Mesothelial cell of epicardium (in vitro differentiated cells): Measurements from ENCODE around the gene CLIC3. TPM values are rescaled to one million over a fixed set of nuclear protein-coding genes. Genes with fewer than 3 reads are reported as not detected.

ENCODE experiments used
- DNase-seq, 2 experiments: peaks; one replicate each; pipeline ENCODE4 v3.0.0; 2021; ENCODE audit warnings: low spot score in 2 of 2; ENCODE audit not compliant: unreplicated experiment in 2 of 2
- H3K27ac Mint-ChIP-seq: 2 replicates; pipeline ENCODE4 v1.8.0; 2021; ENCODE audit warnings: mixed read lengths
- H3K27me3 Mint-ChIP-seq: 2 replicates; pipeline ENCODE4 v1.8.0; 2021; ENCODE audit warnings: low read depth, mixed read lengths
- H3K36me3 Mint-ChIP-seq: 2 replicates; pipeline ENCODE4 v1.8.0; 2021; ENCODE audit warnings: mixed read lengths
- H3K4me1 Mint-ChIP-seq: 2 replicates; pipeline ENCODE4 v1.8.0; 2021; ENCODE audit warnings: mixed read lengths
- H3K4me3 Mint-ChIP-seq: 2 replicates; pipeline ENCODE4 v1.8.0; 2021; ENCODE audit warnings: mild to moderate bottlenecking, moderate library complexity, mixed read lengths
- H3K9me3 Mint-ChIP-seq: 2 replicates; pipeline ENCODE4 v1.8.0; 2021; ENCODE audit warnings: mixed read lengths
- CTCF ChIP-seq: fragments of 200-600 bp; sonication (generic); IDR thresholded peaks from one replicate; pipeline ENCODE4 v1.5.0; 2021; ENCODE audit warnings: antibody characterized with exemption; ENCODE audit not compliant: unreplicated experiment
- total RNA-seq: library from RNA; stranded (reverse); gene quantifications from 3 replicates; pipeline ENCODE4 v1.2.1, GENCODE V29; 2021

The CLIC3 gene
- total RNA-seq, 1 donor from 2014 or later = 2.9 TPM

- Mint-ChIP-seq H3K27me3 (peaks cover 2% of the 10 kb centered on the region), H3K27ac (no peak overlapping the region), H3K9me3 (no peaks in the 10 kb centered on the region), H3K36me3 (no peaks in the 10 kb centered on the region), H3K4me1 (no peaks in the 10 kb centered on the region), H3K4me3 (no peak overlapping the region)
- no peak for DNase-seq
- TF ChIP-seq CTCF = no peak
These were observed 13.2 kb downstream of the CLIC3 start for GRCh38 chr9:136983167-136983566.

- H3K27me3 Mint-ChIP-seq = peaks cover 4% of the 10 kb centered on the region
- no peaks in the 10 kb centered on the region for H3K9me3 Mint-ChIP-seq
- H3K27ac Mint-ChIP-seq = no peak within 1 kb of the TSS
- TF ChIP-seq CTCF = no peak
- H3K4me3 Mint-ChIP-seq = no peak within 1 kb of the TSS
- peaks cover under 1% of the 10 kb centered on the region for H3K4me1 Mint-ChIP-seq
- H3K36me3 Mint-ChIP-seq = no peaks in the 10 kb centered on the region
- no peak for DNase-seq
These were observed 13.9 kb downstream of the CLIC3 start, which contains the start of gene LCNL1 for GRCh38 chr9:136982232-136983051. Gene LCNL1, plus strand, starts transcription at chr9:136982993. Its CDS starts 594 bp downstream, at chr9:136983587.

- Mint-ChIP-seq H3K4me3 (no peak overlapping the region), H3K27me3 (peaks cover 7% of the 10 kb centered on the region), H3K36me3 (no peaks in the 10 kb centered on the region), H3K9me3 (no peaks in the 10 kb centered on the region), H3K27ac (no peak overlapping the region), H3K4me1 (peaks cover 2% of the 10 kb centered on the region)
- DNase-seq = no peak
- TF ChIP-seq CTCF = no peak
These were observed 14.7 kb downstream of the CLIC3 start for GRCh38 chr9:136981588-136982231.

GRCh38 chr9:136980669-136981478 lies 15.5 kb downstream of the CLIC3 start:
- TF ChIP-seq CTCF = no peak
- Mint-ChIP-seq H3K4me3 (no peak overlapping the region), H3K36me3 (no peaks in the 10 kb centered on the region), H3K27me3 (peaks cover 10% of the 10 kb centered on the region), H3K9me3 (no peaks in the 10 kb centered on the region), H3K27ac (no peak overlapping the region), H3K4me1 (peaks cover 2% of the 10 kb centered on the region)
- DNase-seq = no peak

- peaks cover 2% of the 10 kb centered on the region for H3K4me1 Mint-ChIP-seq
- no peaks in the 10 kb centered on the region for H3K9me3 Mint-ChIP-seq
- no peak overlapping the region for H3K27ac Mint-ChIP-seq
These were observed 16.4 kb downstream of the CLIC3 start for GRCh38 chr9:136979769-136980587.

More at GRCh38 chr9:136979769-136980587, 16.4 kb downstream of the CLIC3 start:
- Mint-ChIP-seq H3K4me3 (no peak overlapping the region), H3K36me3 (no peaks in the 10 kb centered on the region), H3K27me3 (peaks cover 13% of the 10 kb centered on the region)
- no peak for DNase-seq
- no peak for TF ChIP-seq CTCF
